ENCODE data around the gene TAF6L.

DNA sequence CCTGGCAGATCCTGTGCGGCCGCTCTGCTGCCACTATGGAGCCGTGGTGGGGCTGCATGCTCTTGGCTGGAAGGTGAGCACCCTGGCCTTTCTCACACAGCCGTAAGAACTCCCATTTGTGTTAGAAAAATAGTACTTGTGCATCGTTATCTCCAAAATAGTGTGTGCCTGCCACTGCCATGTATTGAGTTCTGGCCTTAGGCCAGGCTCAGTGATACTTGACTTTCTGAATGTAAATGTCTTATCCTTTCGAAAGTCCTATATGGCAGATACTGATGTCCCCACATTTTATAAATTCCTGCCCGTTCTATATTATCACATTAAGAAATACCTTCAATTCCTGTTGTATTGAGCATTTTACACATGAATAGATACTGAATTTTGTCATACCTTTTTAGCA is 11.6 kb downstream of the TAF6L start:
- TF ChIP-seq JUN (IDR thresholded peaks at IDR 0.05; ENCODE audit: low read depth, low read length) (no peak), TEAD4 (IDR thresholded peaks at IDR 0.05; ENCODE audit: low read depth, low read length) (no peak), POLR2AphosphoS5 (IDR thresholded peaks at IDR 0.05; ENCODE audit: low read depth, low read length) (no peak)
- TF ChIP-seq, protein P1, sequence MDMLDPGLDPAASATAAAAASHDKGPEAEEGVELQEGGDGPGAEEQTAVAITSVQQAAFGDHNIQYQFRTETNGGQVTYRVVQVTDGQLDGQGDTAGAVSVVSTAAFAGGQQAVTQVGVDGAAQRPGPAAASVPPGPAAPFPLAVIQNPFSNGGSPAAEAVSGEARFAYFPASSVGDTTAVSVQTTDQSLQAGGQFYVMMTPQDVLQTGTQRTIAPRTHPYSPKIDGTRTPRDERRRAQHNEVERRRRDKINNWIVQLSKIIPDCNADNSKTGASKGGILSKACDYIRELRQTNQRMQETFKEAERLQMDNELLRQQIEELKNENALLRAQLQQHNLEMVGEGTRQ (IDR thresholded peaks at IDR 0.05; ENCODE audit: low read length): no peak

Measured in H1 (cell line).